ENCODE data around the gene C19orf67. TPM values are rescaled to one million over a fixed set of nuclear protein-coding genes. Genes with fewer than 3 reads are reported as not detected.
A peak's percentile ranks its signal among the peaks of the same experiment; 100 is the strongest.
"Not testable (repeated sequence)": the region's sequence is repeated elsewhere in the genome, so short reads cannot be mapped to it uniquely, and the experiment has no call there.

Gene C19orf67
- polyA plus RNA-seq, 1 donor (not counting 4 experiments of a cell fraction or from before 2014, with no cell fraction given) = not detected

DNA sequence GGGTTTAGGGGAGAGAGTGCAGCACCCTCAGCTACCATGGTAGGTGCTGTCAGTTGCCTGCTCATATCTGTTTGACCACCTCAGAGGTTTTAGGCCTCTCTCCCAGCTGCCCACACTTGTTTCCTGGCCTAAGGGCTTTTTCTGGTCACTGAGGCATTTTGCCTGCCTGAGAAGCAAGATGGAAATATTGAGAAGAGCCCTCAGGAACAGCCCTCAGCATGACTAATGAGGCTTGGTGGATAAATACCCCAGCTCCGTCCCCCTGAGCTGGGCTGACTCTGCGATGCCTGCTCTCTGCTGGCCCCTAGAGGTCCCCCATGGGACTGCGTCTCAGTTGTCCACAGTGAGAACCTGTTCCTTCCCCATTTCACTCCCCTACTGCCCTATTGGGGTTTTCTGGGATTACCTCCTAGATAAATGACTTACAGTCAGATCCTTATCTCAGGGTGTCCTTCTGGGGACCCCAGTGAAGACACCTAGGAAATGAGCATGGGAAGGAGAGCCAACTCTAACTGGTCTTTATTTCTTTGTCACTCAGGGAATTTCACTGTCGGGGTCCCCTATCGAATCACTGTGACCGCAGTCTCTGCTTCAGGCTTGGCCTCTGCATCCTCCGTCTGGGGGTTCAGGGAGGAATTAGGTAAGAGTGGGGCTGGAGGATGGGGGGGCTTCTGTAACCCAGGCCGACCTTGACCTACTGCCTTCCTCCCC lies 37.0 kb downstream of the C19orf67 start:
- Histone ChIP-seq H3K4me3 (ENCODE audit: control insufficient read depth in 2 of 3, extremely low read depth in 1 of 3, insufficient read depth in 2 of 3, low read depth in 1 of 3, low read length in 3 of 3) (no peak overlapping the region), H3K9me1 (ENCODE audit: control insufficient read depth, extremely low read depth, insufficient read depth, low read length) (no peaks in the 10 kb centered on the region), H3K27ac (ENCODE audit: control insufficient read depth, insufficient read depth, low read length) (no peak overlapping the region), H3K36me3 (ENCODE audit: control insufficient read depth in 2 of 2, extremely low read depth in 1 of 2, insufficient read depth in 2 of 2, low read length in 2 of 2) (peaks cover 0 to 2% of the 10 kb centered on the region in 2 experiments), H3K79me2 (ENCODE audit: control insufficient read depth, insufficient read depth, low read length) (no peaks in the 10 kb centered on the region), H2AFZ (ENCODE audit: control insufficient read depth, low read length) (no peak overlapping the region), H3K4me2 (ENCODE audit: control insufficient read depth, extremely low read depth, insufficient read depth, low read depth, low read length) (no peak overlapping the region), H3K27me3 (ENCODE audit: control insufficient read depth, extremely low read depth, insufficient read depth, low read length) (no peaks in the 10 kb centered on the region), H3K9ac (ENCODE audit: control insufficient read depth, extremely low read depth, insufficient read depth, low read length) (no peak overlapping the region), H3K4me1 (ENCODE audit: control insufficient read depth, extremely low read depth, insufficient read depth, low read length) (no peaks in the 10 kb centered on the region), H3K9me3 (ENCODE audit: control insufficient read depth, low read depth, low read length) (no peaks in the 10 kb centered on the region), H4K20me1 (ENCODE audit: control insufficient read depth, extremely low read depth, insufficient read depth, low read length) (no peaks in the 10 kb centered on the region)
- FAIRE-seq (no peak), DNase-seq (ENCODE audit: low read depth, low spot score) (no peak)
- TF ChIP-seq, protein P1, sequence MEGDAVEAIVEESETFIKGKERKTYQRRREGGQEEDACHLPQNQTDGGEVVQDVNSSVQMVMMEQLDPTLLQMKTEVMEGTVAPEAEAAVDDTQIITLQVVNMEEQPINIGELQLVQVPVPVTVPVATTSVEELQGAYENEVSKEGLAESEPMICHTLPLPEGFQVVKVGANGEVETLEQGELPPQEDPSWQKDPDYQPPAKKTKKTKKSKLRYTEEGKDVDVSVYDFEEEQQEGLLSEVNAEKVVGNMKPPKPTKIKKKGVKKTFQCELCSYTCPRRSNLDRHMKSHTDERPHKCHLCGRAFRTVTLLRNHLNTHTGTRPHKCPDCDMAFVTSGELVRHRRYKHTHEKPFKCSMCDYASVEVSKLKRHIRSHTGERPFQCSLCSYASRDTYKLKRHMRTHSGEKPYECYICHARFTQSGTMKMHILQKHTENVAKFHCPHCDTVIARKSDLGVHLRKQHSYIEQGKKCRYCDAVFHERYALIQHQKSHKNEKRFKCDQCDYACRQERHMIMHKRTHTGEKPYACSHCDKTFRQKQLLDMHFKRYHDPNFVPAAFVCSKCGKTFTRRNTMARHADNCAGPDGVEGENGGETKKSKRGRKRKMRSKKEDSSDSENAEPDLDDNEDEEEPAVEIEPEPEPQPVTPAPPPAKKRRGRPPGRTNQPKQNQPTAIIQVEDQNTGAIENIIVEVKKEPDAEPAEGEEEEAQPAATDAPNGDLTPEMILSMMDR (optimal IDR thresholded peaks at IDR 0.05 in 1 of 3, IDR thresholded peaks at IDR 0.05 in 1 of 3, conservative IDR thresholded peaks at IDR 0.05 in 1 of 3; ENCODE audit: extremely low read depth in 1 of 3, insufficient read depth in 2 of 3, low read length in 3 of 3) = peak; percentile 79 to 94 (median 94)
- no peak for TF ChIP-seq EZH2 (IDR thresholded peaks at IDR 0.05; ENCODE audit: low read length)
- dilution Hi-C loops (cut with MboI; ENCODE audit: extremely low pct_ligation_motif_present, low sequenced_read_pairs) = no loop called here

DNA sequence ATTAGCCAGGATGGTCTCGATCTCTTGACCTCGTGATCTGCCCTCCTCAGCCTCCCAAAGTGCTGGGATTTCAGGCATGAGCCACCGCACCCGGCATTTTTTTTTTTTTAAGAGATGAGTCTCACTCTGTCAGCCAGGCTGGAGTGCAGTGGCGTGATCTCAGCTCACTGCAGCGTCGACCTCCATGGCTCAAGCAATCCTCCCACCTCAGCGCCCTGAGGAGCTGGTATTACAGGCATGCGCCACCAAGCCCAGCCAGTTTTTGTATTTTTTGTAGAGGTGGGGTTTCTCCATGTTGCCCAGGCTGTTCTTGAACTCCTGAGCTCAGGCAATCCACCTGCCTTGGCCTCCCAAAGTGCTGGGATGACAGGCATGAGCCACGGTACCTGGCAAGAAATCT lies 37.7 kb downstream of the C19orf67 start:
- H3K9me3 ChIP-seq (ENCODE audit: control insufficient read depth, low read depth, low read length); H3K27me3 ChIP-seq (ENCODE audit: control insufficient read depth, extremely low read depth, insufficient read depth, low read length); H3K79me2 ChIP-seq (ENCODE audit: control insufficient read depth, insufficient read depth, low read length); H3K36me3 ChIP-seq (ENCODE audit: control insufficient read depth in 2 of 2, extremely low read depth in 1 of 2, insufficient read depth in 2 of 2, low read length in 2 of 2); H3K4me1 ChIP-seq (ENCODE audit: control insufficient read depth, extremely low read depth, insufficient read depth, low read length); H3K27ac ChIP-seq (ENCODE audit: control insufficient read depth, insufficient read depth, low read length); dilution Hi-C loops (cut with MboI; ENCODE audit: extremely low pct_ligation_motif_present, low sequenced_read_pairs); H4K20me1 ChIP-seq (ENCODE audit: control insufficient read depth, extremely low read depth, insufficient read depth, low read length); DNase-seq (ENCODE audit: low read depth, low spot score); FAIRE-seq; H2AFZ ChIP-seq (ENCODE audit: control insufficient read depth, low read length); H3K4me2 ChIP-seq (ENCODE audit: control insufficient read depth, extremely low read depth, insufficient read depth, low read depth, low read length); H3K9ac ChIP-seq (ENCODE audit: control insufficient read depth, extremely low read depth, insufficient read depth, low read length); H3K4me3 ChIP-seq (ENCODE audit: control insufficient read depth in 2 of 3, extremely low read depth in 1 of 3, insufficient read depth in 2 of 3, low read depth in 1 of 3, low read length in 3 of 3); H3K9me1 ChIP-seq (ENCODE audit: control insufficient read depth, extremely low read depth, insufficient read depth, low read length): not testable (repeated sequence)

All from keratinocyte (primary cell).